ENCODE results near the gene SLC38A3.
A peak's percentile ranks its signal among the peaks of the same experiment; 100 is the strongest.
"Not testable (repeated sequence)": the region's sequence is repeated elsewhere in the genome, so short reads cannot be mapped to it uniquely, and the experiment has no call there.

Gene SLC38A3

DNA sequence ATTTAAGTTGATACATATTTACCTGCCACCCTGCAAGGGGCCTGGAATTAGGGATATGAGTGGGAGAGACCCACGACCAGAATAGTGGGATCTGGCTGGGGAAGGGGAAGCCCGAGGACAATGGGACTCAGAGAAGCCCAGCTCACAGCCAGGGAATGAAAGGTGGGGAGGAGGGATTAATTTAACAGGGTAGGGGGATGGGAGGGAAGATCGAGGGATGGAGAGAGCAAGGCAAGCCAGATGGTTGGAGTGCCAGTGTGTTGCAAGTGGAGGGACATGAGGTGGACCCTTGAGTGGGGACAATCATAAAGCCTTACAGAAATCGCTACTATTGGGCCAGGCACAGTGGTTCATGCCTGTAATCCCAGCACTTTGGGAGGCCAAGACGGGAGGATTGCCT is 26.5 kb downstream of the SLC38A3 start:
- no peak for DNase-seq (ENCODE audit: low spot score)

DNA sequence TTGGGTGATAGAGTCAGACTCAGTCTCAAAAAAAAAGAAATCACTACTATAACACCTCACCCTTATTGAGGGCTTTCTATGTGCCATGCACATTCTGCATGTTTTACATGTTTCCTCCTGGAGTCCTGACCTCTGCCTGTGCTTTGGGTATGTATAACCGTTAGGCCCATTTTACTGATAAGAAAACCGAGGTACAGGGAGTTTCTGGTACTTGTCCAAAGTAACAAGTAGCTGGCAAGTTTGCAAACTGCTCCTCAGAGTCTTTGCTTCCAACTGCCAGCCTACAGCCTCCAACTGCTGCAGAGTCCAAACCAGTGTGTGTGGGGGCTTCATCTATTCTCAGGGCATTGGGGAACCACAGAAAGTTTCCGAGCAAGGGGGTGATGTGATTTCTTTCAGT is 27.2 kb downstream of the SLC38A3 start:
- DNase-seq (ENCODE audit: low spot score): no peak

DNA sequence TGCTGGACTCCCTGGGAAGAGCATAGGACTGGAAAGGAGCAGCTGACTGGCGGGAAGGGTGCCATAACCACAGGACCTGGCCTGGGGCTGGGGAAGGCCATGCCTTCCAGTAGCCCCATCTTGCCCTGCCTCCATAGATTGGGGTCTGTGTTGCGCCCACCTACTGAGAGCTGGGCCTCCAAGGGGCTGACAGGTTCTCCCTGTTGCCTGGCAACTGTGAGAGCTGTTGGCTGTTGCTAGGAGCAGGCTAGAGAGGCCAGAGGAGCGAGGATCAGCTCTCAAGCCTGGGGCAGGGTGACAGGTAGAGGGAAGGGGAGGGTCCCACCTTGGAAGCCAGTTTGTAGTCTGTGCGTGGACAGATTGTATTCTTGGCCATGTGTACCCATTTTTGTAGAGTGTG is 28.1 kb downstream of the SLC38A3 start:
- DNase-seq (ENCODE audit: low spot score): no peak

DNA sequence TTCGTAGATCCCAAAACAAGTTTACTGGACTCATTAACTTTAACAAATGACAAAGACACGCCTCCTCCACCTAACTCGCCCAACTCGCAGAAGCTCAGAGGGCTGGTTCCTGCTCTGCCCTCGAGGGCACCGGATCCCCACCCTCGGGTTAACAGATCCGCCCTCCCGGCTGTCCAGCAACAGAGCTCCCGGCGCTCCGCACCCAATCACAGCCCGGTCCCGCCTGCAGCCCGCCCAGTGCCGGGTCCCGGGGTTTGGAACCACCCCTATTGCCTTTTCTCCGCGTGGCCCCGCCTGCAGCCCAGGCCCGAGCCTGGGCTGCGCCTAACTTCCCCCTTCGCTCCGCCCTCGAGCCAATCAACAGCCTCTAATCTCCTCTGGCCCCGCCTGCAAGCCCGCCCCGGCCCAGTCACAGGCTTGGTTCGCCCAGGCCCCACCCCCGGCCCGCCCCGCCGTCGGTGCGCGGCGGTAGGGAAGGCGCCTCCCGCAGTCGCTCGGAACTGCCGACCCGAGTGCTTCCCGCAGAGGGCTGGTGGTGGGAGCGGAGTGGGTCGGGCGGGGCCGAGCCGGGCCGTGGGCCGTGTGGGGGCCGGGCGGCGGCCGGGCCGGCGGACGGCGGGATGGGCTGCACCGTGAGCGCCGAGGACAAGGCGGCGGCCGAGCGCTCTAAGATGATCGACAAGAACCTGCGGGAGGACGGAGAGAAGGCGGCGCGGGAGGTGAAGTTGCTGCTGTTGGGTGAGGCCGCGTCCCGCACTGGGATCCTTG is 30.8 kb downstream of the SLC38A3 start, which contains the start of gene GNAI2:
Gene GNAI2 (plus strand): TSS at position 489 of the 768 bp plus-strand sequence. CDS start 132 bp downstream, at position 621.
- DNase-seq (ENCODE audit: low spot score): peak; percentile 99

DNA sequence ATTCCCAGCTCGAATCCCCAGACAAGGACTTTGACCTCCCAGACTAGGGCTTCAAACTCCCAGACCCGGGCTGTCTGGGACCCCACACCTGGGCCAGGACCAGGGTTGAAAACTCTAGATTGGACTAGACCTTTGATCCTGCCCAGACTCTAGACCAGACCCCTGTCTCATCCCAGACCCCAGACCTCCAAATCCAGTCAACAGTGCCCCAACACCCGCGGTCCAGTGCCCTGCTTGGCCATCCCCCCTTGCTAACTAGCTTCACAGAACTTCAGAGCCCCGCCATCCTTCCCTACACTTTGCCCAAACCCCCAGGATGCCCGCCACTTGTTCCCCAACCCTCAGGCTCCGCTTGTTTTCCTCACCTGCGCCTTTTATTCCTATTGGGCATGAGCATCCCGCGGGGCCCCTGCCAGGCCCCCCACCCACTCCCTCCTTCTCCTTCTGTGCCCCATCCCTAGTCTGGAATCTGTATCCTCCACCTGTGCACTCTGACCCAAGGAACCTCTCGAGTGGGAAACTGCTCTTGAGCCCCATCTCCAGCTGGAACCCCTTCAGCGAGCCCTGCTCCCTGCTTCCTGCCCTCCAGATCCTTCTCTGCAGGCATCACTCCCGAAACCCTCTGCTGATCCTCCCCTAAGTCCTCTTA is 31.5 kb downstream of the SLC38A3 start:
- DNase-seq (ENCODE audit: low spot score): no peak

DNA sequence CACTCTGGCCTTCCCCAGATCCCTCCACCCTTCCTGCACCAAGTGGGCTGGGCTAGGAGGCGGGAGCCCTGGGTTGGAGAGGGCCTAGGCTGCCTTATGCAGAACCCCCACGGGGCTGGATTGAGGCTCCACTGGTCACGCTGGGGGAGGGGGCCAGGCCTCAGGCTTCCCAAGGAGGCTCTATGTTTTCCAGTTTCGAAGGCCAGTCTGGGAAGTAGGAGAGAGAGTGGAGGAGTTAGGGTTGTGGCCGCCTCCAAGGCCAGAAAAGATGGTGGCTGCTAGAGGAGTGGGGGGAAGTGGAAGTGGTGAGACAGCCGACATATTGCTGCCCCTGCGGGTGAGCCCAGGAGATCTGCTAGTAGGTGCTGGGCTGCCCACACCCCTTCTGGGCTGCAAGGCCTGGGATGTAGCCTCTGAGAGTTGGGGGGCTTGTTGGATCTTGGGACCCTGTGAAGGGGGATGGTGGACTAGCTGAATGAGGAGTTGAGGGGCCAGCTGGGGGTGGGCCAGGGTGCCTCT is 32.1 kb downstream of the SLC38A3 start:
- no peak for DNase-seq (ENCODE audit: low spot score)

DNA sequence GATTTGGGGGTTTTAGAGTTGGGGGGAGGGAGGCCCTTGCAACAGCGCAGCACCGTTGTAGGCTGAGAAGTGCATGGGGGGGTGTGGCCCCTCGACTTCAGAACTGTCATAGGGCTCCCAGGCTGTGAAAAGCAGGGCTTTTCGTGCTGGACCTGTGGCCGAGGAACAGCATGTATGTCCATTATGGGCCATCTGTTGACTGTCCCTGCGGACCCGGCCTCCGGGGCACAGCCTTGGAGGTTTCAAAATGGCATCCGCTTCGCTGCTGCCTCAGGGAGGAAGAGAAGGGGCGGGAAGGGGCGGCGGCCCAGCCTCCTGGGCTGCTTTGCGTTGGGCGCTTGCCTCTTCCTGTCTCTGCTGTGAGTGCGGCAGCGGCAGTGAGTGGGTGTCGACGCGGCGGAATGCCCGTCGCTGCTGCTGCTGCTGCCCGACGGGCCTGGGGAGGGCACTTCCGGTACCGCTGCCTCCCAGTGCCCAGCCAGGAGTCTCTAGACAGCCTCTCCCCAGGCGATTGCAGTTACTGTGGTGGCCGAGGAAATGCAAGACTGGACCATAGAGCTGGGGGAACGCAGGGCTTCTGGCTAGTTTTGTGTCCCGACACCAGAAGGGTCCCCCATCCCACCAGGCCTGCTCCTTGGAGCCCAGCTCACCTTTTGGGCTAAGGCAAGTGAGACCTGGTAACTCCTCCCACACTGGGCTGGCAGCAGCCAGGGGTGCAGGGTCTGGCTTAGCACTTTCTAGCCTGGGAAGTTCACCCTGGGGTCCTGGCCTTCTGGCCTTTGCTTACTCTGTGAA is 32.9 kb downstream of the SLC38A3 start:
- no peak for DNase-seq (ENCODE audit: low spot score)

DNA sequence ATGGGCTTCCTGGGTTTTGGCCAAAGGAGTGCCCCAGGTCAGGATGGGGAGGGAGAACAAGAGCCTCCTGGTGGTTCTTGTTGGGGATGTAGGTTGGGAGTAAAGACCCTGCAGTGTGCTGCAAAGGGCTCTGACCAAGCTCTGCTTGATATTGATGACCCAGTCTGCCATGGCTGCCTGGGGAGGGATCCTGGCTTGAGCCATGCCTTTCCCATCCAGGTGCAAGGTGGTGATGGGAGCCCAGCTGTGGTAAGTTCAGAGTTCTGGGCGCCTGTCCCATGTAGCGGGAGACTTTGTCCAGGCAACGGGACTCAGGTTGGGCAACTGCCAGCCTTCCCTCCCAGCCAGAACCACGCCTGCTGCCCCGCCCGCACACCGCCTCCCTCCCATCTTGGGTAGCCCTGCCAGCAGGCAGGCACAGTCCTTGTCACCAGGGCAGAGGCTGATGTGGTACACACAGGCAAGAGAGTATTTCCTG is 33.5 kb downstream of the SLC38A3 start:
- peak; percentile 38 for DNase-seq (ENCODE audit: low spot score)

DNA sequence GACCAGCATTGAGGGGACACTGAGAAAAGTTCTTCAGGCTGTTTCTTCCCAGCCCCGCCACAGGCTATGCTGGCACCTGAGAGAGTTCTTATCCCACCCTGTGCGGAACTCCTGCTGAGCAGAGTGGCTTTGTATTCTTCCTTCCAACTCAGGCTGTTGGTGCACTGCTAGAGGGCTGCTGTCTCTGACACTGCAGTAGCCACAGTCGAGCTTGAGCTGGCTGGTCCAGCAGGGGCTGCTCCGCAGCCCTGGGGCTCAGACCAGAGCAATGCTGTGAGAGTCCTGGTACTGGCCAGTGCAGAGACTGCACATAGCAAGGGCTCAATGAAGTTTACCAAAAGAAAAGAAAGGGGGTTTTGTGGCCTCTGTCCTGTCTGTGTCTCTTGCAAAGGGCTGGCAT is 34.6 kb downstream of the SLC38A3 start:
- DNase-seq (ENCODE audit: low spot score): no peak

DNA sequence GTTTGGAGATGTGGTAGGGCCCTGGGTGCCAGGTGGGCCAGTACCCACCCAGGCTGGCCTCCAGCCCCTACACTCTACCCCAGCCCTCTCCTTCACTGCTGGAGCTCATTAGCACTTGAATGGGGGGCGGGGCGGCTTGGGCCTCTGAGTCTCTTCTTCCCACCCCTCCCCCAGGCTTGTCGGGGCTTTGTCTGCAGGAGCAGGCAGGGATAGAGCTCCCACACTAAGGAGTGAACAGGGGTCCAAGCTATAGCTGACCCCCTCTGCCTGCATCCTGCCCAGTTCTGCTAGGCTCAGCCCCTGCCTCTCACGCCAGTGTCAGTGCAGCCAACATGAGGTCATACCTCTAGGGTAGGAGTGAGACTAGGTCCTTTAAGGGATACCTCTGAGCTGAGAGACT is 36.1 kb downstream of the SLC38A3 start:
- no peak for DNase-seq (ENCODE audit: low spot score)

DNA sequence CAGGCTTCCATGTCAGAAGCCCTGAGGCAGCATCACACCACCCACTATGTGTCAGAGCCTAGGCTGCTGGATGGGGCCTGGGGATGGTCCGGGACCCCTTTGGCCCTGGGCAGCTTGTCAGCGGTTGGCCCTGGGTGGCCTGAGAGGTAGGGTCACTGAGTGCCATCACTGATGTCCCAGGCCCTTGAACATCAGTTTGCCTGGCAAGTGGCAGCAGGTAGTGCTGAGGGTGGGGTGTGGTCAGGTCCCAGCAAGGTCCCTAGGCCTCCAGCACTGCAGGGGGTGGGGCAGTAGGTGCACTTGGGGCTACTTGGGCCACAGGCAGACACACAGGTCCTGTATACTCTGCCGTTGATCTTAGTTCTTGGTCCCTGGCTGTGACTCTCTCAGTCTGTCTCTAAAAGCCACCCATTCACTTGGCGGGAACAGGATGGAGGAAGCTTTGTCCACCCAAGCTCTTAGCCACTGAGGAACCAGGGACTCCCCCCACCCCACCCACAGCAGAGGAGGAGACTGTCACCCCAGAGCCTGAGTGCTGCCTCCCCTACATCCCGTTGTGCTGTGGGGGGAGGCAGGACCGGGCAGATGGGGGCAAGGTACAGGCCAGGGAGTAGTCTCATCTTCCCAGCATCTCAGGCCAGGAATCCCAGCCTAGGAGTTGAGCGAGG is 36.8 kb downstream of the SLC38A3 start:
- no peak for DNase-seq (ENCODE audit: low spot score)

DNA sequence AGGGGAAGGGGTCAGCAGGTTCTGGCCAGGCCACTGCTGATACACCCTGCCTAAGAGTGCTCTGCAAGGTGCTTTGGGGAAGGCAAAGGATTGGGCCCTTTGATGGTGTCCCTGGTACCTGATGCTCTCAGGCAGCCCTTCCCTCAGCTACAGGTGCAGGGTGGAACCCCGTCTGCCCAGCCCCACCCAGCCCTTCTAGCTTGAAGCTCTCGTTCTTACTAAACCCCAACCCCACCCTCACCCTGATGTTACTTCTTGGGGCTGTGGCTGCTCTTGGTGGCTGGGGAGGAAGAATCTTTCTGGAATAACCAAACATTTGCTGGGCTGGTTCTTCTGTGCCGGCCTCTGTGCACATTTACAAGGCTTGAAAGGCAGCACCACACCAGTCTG is 37.3 kb downstream of the SLC38A3 start:
- no peak for DNase-seq (ENCODE audit: low spot score)

DNA sequence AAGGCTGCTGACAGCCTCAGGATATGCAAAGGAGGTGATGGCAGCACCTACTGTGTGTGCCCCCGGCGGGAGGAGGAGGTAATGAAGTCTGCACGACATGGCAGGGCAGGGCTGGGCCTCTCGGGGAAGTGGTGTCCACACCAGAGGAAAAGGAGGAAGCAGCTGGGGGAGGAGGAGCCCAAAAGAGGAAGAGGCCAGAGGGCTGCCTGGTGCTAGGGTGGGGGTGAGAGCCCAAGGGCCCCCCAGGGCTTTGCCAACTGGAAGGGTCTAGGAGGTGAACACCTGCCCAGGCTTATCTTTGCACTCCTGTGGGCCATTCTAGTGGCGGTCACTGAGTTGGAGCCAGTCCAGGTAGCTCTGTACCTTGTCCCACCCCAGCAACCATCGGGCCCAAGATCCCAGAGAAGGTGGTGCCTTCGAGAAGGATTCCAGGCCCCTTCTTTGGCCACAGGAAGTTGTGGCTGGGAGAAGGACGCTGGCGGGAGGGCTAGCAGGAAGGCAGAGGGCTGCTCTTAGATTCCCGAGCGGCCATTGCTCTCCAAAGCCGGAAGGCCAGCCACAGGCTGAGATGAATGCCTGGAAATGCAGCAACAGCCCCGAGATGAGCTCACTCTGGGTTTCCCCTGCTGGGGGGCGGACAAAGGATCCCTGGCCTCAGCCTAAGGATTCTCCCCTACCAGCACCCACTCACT is 37.9 kb downstream of the SLC38A3 start:
- no peak for DNase-seq (ENCODE audit: low spot score)

DNA sequence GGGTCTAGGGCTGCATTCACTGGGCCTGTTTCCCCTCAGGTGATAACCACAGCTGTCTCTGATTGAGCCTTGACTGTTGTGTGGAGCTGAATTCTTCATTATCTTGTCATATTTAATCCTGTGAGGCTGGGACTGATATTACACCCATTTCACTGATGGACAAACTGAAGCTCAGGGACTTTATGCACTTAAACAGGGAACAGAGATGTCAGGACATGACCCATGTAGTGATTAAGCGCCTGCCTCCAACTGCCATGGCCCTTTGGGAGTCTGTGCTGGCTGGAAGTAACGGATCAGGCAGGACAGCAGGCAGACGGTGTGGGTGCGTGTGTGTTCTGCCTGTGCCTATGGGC is 38.4 kb downstream of the SLC38A3 start:
- no peak for DNase-seq (ENCODE audit: low spot score)

DNA sequence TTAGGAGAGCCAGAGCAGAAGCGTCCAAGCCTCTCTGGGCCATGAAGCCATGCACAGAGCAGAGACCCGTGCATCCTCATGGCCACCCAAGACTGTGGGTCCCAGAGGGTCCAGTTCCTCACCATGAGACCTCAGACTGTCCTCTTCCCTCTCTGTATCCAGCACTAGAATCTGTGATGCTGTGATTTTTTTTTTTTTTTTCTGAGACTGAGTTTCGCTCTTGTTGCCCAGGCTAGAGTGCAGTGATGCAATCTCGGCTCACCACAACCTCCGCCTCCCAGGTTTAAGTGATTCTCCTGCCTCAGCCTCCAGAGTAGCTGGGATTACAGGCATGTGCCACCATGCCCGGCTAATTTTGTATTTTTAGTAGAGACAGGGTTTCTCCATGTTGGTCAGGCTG is 39.7 kb downstream of the SLC38A3 start:
- not testable (repeated sequence) for DNase-seq (ENCODE audit: low spot score)

DNA sequence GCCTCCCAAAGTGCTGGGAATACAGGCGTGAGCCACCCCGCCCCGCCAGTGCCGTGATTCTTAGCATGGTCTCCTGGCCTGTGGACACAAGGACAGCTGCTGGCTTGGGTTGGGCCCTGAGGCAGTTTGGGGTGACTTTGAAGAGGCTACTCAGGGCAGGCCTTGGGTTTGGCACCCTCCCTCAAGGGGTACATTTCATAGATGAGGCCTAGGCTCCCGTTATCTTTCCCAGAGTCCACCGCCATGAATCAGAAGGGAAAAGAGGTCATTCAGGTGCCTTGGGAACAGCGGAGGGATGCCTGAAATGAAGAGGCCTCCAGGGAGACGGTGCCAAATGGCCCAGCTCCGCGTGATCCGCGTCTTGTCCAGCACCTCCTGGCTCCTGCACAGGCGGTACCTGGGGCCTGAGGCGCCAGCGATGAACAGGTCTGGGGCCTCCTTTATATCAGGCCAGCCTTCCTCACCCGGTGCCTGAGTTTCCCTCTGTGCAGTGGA is 40.2 kb downstream of the SLC38A3 start:
- DNase-seq (ENCODE audit: low spot score): no peak

DNA sequence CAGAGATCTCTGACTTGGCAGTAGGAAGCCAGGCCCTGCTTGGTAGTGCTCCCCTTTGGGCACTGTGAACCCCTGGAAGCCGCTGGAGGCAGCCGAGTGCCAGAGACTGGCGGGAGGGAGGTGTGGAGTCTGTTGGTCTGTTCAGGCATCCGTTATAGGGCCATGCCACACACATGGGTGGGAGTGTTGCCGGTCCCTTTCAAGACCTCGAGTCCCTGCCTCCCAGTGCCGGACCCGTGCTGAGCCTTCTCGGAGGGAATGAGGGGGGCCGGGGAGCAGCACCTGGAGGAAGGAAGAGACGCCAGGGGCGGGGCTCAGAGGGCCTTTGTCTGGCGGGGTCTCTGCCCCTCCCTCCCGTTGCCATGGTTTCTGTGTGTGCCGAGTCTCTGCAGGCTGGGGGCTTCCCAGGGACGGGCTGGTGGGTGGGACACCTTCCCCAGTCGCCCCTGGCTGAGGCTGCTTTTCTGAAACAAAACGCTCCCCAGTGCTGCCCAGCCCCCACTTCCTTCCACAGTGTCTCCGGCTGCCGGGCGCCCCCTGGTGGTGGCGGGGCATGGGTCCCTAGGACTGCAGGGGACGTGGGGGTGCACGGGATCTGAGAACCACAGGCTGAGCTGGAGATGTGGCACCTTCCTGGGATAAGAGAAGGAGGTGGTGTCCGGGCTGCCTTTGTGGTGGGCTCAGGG is 40.9 kb downstream of the SLC38A3 start:
- DNase-seq (ENCODE audit: low spot score): peak; percentile 87

DNA sequence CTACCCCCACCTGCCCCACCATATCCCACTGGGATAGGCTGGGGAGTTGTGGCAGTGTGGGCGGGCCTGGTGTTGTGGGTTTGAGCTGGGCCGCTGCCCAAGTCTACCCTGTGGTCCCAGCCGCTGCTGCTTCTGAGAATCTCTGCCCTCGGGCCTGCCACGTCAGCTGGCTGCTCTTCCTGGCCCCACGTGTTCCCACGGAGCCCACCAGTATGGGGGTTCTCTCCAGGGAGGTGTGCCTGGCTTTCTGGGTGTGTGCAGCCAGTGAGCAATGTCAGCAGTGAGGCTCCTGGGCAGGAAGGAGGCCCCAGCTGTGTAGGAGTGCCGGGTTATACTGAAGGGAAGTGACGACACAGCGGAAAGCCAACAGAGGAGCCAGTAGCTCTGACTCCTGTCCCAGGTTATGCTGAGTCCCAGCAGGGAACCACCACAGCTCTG is 41.5 kb downstream of the SLC38A3 start:
- no peak for DNase-seq (ENCODE audit: low spot score)

DNA sequence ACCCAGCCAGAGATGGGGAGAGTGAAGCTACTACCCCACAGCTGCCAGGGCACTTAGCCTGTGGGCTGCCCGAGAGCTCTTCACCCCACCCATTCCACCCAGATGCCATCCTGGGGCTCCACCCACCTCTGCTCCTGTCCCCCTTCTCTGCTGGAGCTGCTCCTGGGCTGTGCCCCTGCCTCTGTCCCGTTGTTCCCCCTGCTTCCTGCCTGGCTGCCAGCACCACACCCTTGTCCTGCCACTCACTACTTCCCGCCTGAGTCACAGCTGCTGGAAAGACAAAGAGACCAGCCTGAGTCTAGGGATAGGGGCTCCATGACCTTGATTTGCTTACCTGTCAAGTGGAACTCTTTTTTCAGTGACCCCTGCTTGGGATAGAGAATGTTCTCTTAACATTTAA is 43.3 kb downstream of the SLC38A3 start:
- DNase-seq (ENCODE audit: low spot score): no peak

DNA sequence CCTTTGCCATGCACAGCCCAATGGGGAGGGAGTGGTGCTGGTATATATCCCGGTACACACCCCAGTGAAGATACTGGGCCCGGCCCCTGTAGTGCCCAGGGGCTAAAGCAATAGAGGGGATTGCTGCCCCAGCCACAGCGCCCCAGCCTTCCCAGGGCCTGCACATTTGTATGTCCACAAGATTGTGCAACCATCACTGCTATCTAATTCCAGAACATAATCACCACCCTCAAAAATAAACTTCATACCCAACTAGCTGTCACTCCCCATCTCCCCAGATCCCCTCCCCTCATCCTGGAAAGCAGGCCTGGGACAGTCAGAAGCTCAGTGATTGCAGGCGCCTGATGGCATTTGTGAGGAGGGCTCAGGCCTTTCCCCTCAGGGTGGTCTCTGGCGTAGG is 44.4 kb downstream of the SLC38A3 start:
- DNase-seq (ENCODE audit: low spot score): no peak

DNA sequence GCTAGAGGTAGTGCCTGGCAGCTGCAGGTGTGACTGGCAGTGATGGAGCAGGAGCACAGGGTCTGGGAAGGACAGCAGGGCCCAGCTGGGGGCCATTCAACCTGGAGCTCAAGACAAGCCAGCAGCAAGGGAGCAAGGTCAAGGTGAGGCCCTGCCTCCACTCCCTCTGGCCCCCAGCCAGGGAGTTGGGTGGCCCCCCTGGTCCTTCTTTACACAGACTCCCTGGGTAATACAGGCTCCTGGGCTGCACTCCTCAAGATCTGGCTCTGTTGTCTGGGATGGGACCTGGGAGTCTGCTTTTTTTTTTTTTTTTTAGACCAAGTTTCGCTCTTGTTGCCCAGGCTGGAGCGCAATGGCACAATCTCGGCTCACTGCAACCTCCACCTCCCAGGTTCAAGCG is 45.4 kb downstream of the SLC38A3 start:
- DNase-seq (ENCODE audit: low spot score): no peak

Data from HuH-7.5 (cell line).